SK-N-MC (cell line): ENCODE data around the gene FAM9B.

ENCODE experiments used
- EZH2 ChIP-seq: fragments of 200-600 bp; sonication (generic); IDR thresholded peaks from one replicate; pipeline ENCODE4 v1.6.1; 2017; ENCODE audit warnings: antibody characterized with exemption
- FOXP2 ChIP-seq: optimal IDR thresholded peaks from 2 replicates; pipeline ENCODE3; 2011; ENCODE audit warnings: mild to moderate bottlenecking, moderate library complexity; ENCODE audit not compliant: insufficient read depth; ENCODE audit errors: extremely low read length, control extremely low read depth
- POLR2AphosphoS5 ChIP-seq: IDR thresholded peaks from 2 replicates; pipeline ENCODE4 v1.6.1; 2012; ENCODE audit warnings: mild to moderate bottlenecking, low read depth, low read length, borderline replicate concordance

- TF ChIP-seq EZH2: no peak
- no peak for TF ChIP-seq POLR2AphosphoS5
- no peak for TF ChIP-seq FOXP2
These were observed 49.7 kb downstream of the FAM9B start for GRCh38 chrX:8984231-8984630.
